CD14-positive monocyte (primary cell): ENCODE results near the gene S100A6. TPM values are rescaled to one million over a fixed set of nuclear protein-coding genes. Genes with fewer than 3 reads are reported as not detected.
"Not testable (repeated sequence)": the region's sequence is repeated elsewhere in the genome, so short reads cannot be mapped to it uniquely, and the experiment has no call there.

ENCODE experiments used
- DNase-seq, 3 donors: peaks; one replicate each; pipeline ENCODE4 v3.0.0-alpha.2; 2011 to 2022
- H2AFZ ChIP-seq: 2 replicates; pipeline ENCODE4 v1.6.0; 2012; ENCODE audit warnings: mild to moderate bottlenecking, low read depth, low read length, inconsistent platforms; ENCODE audit not compliant: insufficient read depth, poor library complexity, severe bottlenecking
- H3K27ac ChIP-seq, 2 donors: 1 replicate in 1 of 2; 2 replicates in 1 of 2; pipeline ENCODE4 v1.5.1; 2012 to 2013; ENCODE audit warnings: low read length in 2 of 2, control low read depth in 1 of 2, inconsistent platforms in 1 of 2, low read depth in 1 of 2, mild to moderate bottlenecking in 1 of 2
- H3K27me3 ChIP-seq, 2 donors: one replicate each; pipeline versions ENCODE4 v1.6.0 to v1.6.1; 2011 to 2013; ENCODE audit warnings: low read length in 2 of 2; ENCODE audit not compliant: control insufficient read depth in 2 of 2, insufficient read depth in 2 of 2
- H3K36me3 ChIP-seq, 2 donors: replicated peaks in 1 of 2; 1 replicate in 1 of 2; 2 replicates in 1 of 2; pipeline versions ENCODE4 v1.5.1 to v1.6.1; 2012 to 2013; ENCODE audit warnings: low read length in 2 of 2, control low read depth in 1 of 2, inconsistent platforms in 1 of 2, mild to moderate bottlenecking in 1 of 2; ENCODE audit not compliant: insufficient read depth in 2 of 2, control insufficient read depth in 1 of 2
- H3K4me1 ChIP-seq, 2 donors: 1 replicate in 1 of 2; 2 replicates in 1 of 2; pipeline versions ENCODE4 v1.5.1 to v1.6.1; 2012 to 2013; ENCODE audit warnings: low read length in 2 of 2, control low read depth in 1 of 2, inconsistent platforms in 1 of 2, mild to moderate bottlenecking in 1 of 2, moderate library complexity in 1 of 2; ENCODE audit not compliant: insufficient read depth in 2 of 2, control insufficient read depth in 1 of 2
- H3K4me2 ChIP-seq: replicated peaks from 2 replicates; pipeline ENCODE3; 2012; ENCODE audit warnings: low read length, moderate library complexity, mild to moderate bottlenecking; ENCODE audit not compliant: poor library complexity, severe bottlenecking; ENCODE audit errors: extremely low read depth
- H3K4me3 ChIP-seq, 3 experiments: fragments of 200-600 bp in 1 of 3; sonication (generic) in 1 of 3; replicated peaks in 1 of 3; 1 replicate in 2 of 3; 2 replicates in 1 of 3; pipeline ENCODE4 v1.5.1; 2011 to 2013; ENCODE audit warnings: low read length in 3 of 3, mild to moderate bottlenecking in 3 of 3, control low read depth in 2 of 3, low read depth in 2 of 3, inconsistent platforms in 1 of 3, moderate library complexity in 1 of 3
- H3K79me2 ChIP-seq: 2 replicates; pipeline ENCODE4 v1.6.0; 2012; ENCODE audit warnings: mild to moderate bottlenecking, control low read depth, inconsistent platforms, low read length, moderate library complexity; ENCODE audit not compliant: insufficient read depth
- H3K9ac ChIP-seq: 2 replicates; pipeline ENCODE4 v1.6.0; 2017; ENCODE audit warnings: low read length, mild to moderate bottlenecking; ENCODE audit not compliant: insufficient read depth, poor library complexity, severe bottlenecking
- H3K9me3 ChIP-seq, 2 donors: replicated peaks in 1 of 2; 1 replicate in 1 of 2; 2 replicates in 1 of 2; pipeline versions ENCODE4 v1.5.1 to v1.6.1; 2012 to 2013; ENCODE audit warnings: low read length in 2 of 2, control low read depth in 1 of 2; ENCODE audit not compliant: control insufficient read depth in 1 of 2, insufficient read depth in 1 of 2
- H4K20me1 ChIP-seq: 2 replicates; pipeline ENCODE4 v1.6.0; 2012; ENCODE audit warnings: mild to moderate bottlenecking, low read length, control low read depth, moderate library complexity; ENCODE audit not compliant: insufficient read depth
- H3K27ac Mint-ChIP-seq, 7 donors: one replicate each; pipeline ENCODE4 v1.8.0; 2020; ENCODE audit warnings: mild to moderate bottlenecking in 7 of 7, mixed read lengths in 7 of 7, moderate library complexity in 6 of 7, inconsistent platforms in 2 of 7
- H3K27me3 Mint-ChIP-seq, 3 donors: one replicate each; pipeline ENCODE4 v1.8.0; 2021 to 2022; ENCODE audit warnings: low read depth in 3 of 3, mild to moderate bottlenecking in 3 of 3, mixed read lengths in 3 of 3, moderate library complexity in 3 of 3, inconsistent platforms in 1 of 3
- H3K36me3 Mint-ChIP-seq, 2 donors: one replicate each; pipeline ENCODE4 v1.8.0; 2020; ENCODE audit warnings: mixed read lengths in 2 of 2, inconsistent platforms in 1 of 2, mild to moderate bottlenecking in 1 of 2
- H3K4me1 Mint-ChIP-seq: one replicate; pipeline ENCODE4 v1.8.0; 2020; ENCODE audit warnings: mild to moderate bottlenecking, mixed read lengths
- H3K4me3 Mint-ChIP-seq, 2 donors: one replicate each; pipeline ENCODE4 v1.8.0; 2020; ENCODE audit warnings: mild to moderate bottlenecking in 2 of 2, mixed read lengths in 2 of 2, moderate library complexity in 1 of 2
- H3K9me3 Mint-ChIP-seq, 7 donors: one replicate each; pipeline ENCODE4 v1.8.0; 2020 to 2022; ENCODE audit warnings: mixed read lengths in 7 of 7, mild to moderate bottlenecking in 6 of 7, moderate library complexity in 6 of 7, inconsistent platforms in 2 of 7
- WGBS: methylation state at CpG from one replicate; pipeline ENCODE4 v1.1.5; 2013; ENCODE audit warnings: missing lambda C conversion rate; ENCODE audit not compliant: insufficient coverage; 5-methylcytosine and 5-hydroxymethylcytosine counted together
- intact Hi-C, 2 donors: fragments of 100-400 bp; cut with micrococcal nuclease; formaldehyde crosslinking; loops; one replicate each; pipeline versions ENCODE4 v1.15.0 to v1.15.1; 2023
- polyA plus RNA-seq, 3 donors: library from polyadenylated mRNA; depleted of rRNA in 1 of 3; unstranded in 2 of 3; stranded (reverse) in 1 of 3; fragments of 300-500 nt in 2 of 3; fragments of >200 nt in 1 of 3; fragmentation: Illumina TruSeq in 2 of 3; gene quantifications; 1 replicate in 2 of 3; 2 replicates in 1 of 3; pipeline ENCODE4 v1.2.3, GENCODE V29; 2012 to 2021
- TF ChIP-seq, protein P1 (sequence below): fragments of 200-600 bp; IDR thresholded peaks from one replicate; pipeline ENCODE4 v1.8.0; 2022; ENCODE audit warnings: antibody characterized with exemption, mild to moderate bottlenecking

Gene S100A6
- polyA plus RNA-seq, 3 donors: 1,242 to 5,004 (median 4,414) TPM

DNA sequence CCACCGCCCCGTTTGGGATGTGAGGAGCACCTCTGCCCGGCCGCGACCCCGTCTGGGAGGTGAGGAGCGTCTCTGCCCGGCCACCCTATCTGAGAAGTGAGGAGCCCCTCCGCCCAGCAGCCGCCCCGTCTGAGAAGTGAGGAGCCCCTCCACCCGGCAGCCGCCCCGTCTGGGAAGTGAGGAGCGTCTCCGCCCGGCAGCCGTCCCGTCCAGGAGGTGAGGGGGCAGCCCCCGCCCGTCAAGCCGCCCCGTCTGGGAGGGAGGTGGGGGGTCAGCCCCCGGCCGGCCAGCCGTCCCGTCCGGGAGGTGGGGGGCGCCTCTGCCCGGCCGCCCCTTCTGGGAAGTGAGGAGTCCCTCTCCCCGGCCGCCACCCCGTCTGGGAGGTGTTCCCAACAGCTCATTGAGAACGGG is 39.3 kb upstream of the S100A6 start:
- not testable (repeated sequence) for H4K20me1 ChIP-seq, H3K36me3 ChIP-seq, DNase-seq

DNA sequence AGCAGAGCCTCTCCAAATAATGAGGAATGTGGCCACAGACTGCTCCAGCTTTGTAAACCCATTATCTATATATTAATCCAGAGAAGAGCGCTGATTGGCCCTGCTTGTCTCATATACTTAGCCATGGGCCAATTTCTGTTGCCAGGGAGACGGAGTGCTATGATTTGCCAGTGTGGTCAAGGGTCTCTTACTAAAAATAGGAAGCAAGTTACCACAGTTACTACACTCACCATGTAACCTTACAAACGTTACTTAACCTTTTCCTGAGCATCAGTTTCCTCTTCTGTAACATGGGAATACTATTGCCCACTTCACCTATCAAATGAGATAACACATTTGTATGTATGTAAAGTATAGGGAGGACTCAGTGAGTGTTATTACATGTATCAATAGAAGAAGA is 37.6 kb upstream of the S100A6 start:
- H3K27me3 Mint-ChIP-seq: peaks cover 0 to 13% (median 3%) of the 10 kb centered on the region in 3 donors
- no peaks in the 10 kb centered on the region for H3K79me2 ChIP-seq
- no peaks in the 10 kb centered on the region for H3K36me3 Mint-ChIP-seq
- no peak overlapping the region for H3K4me3 Mint-ChIP-seq
- H2AFZ ChIP-seq: no peak overlapping the region
- intact Hi-C loops: loop anchor here (10.0 kb wide), 2 partner anchors 51 to 209 kb away; partner anchors contain the start of genes S100A1 (in 1 of the 2) and S100A13 (in 1 of the 2)
- peaks cover 43% of the 10 kb centered on the region for H3K4me1 Mint-ChIP-seq
- H3K9me3 ChIP-seq: no peaks in the 10 kb centered on the region
- no peaks in the 10 kb centered on the region for H3K27me3 ChIP-seq
- no peak overlapping the region for H3K9ac ChIP-seq
- DNase-seq: peak in 2 of 3 donors; percentile 71 to 73
- TF ChIP-seq, protein P1, sequence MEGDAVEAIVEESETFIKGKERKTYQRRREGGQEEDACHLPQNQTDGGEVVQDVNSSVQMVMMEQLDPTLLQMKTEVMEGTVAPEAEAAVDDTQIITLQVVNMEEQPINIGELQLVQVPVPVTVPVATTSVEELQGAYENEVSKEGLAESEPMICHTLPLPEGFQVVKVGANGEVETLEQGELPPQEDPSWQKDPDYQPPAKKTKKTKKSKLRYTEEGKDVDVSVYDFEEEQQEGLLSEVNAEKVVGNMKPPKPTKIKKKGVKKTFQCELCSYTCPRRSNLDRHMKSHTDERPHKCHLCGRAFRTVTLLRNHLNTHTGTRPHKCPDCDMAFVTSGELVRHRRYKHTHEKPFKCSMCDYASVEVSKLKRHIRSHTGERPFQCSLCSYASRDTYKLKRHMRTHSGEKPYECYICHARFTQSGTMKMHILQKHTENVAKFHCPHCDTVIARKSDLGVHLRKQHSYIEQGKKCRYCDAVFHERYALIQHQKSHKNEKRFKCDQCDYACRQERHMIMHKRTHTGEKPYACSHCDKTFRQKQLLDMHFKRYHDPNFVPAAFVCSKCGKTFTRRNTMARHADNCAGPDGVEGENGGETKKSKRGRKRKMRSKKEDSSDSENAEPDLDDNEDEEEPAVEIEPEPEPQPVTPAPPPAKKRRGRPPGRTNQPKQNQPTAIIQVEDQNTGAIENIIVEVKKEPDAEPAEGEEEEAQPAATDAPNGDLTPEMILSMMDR: no peak
- H3K36me3 ChIP-seq: no peaks in the 10 kb centered on the region
- H3K27ac Mint-ChIP-seq: peak overlapping the region; percentile 76 to 92 (median 87)
- no CpG with 5 or more reads among the region's 3 CpGs for WGBS
- peak overlapping the region in 1 of 2 donors; percentile 66 for H3K27ac ChIP-seq
- H3K4me1 ChIP-seq: peaks cover 37 to 41% of the 10 kb centered on the region in 2 donors
- H4K20me1 ChIP-seq: no peaks in the 10 kb centered on the region
- peak overlapping the region in 1 of 3 experiments; percentile 6 for H3K4me3 ChIP-seq
- H3K9me3 Mint-ChIP-seq: peaks cover 0 to 3% (median 0%) of the 10 kb centered on the region in 7 donors
- peak overlapping the region; percentile 33 for H3K4me2 ChIP-seq

More for the DNA sequence above, 39.3 kb upstream of the S100A6 start:
- Mint-ChIP-seq H3K27me3 (peaks cover 2 to 13% (median 3%) of the 10 kb centered on the region in 3 donors), H3K4me1 (peaks cover 37% of the 10 kb centered on the region)
- not testable (repeated sequence) for H3K9me3 ChIP-seq, H3K79me2 ChIP-seq, H3K27ac Mint-ChIP-seq, H3K9me3 Mint-ChIP-seq, H2AFZ ChIP-seq, H3K9ac ChIP-seq, H3K4me3 ChIP-seq, H3K4me3 Mint-ChIP-seq, H3K27ac ChIP-seq, H3K27me3 ChIP-seq, H3K4me2 ChIP-seq, H3K36me3 Mint-ChIP-seq
- peaks cover 31 to 35% of the 10 kb centered on the region in 2 donors for H3K4me1 ChIP-seq
- WGBS: 92% methylated on average over 16 of the region's 35 CpGs
- intact Hi-C loops: loop anchor here (10.0 kb wide), 2 partner anchors 50 to 210 kb away; partner anchors contain the start of genes S100A1 (in 1 of the 2) and S100A13 (in 1 of the 2)
